Measurements from ENCODE around the gene OPCML.

The OPCML gene

GRCh38 chr11:133198438-133198837 lies 333.9 kb downstream of the OPCML start:
- H3K23ac ChIP-seq (ENCODE audit: low read depth, low read length, poor library complexity), result no peak overlapping the region
- H3K9ac ChIP-seq (ENCODE audit: low read depth, low read length, poor library complexity), result no peak overlapping the region
- peaks cover 0 to 4% of the 10 kb centered on the region in 2 donors for H3K4me1 ChIP-seq (ENCODE audit: control insufficient read depth in 2 of 2, insufficient read depth in 1 of 2, low read depth in 1 of 2, low read length in 2 of 2)
- no peak overlapping the region for H3K4me2 ChIP-seq (ENCODE audit: insufficient read depth, low read length, poor library complexity, severe bottlenecking)
- no peak overlapping the region for H4K8ac ChIP-seq (ENCODE audit: low read depth, low read length)
- H3K27me3 ChIP-seq (ENCODE audit: control insufficient read depth in 3 of 3, insufficient read depth in 3 of 3, low read depth in 1 of 3, low read length in 3 of 3), result no peaks in the 10 kb centered on the region
- H2BK12ac ChIP-seq (ENCODE audit: low read length), result no peak overlapping the region
- no peak overlapping the region for H3K14ac ChIP-seq (ENCODE audit: low read length)
- no peak overlapping the region for H2BK5ac ChIP-seq (ENCODE audit: low read length)
- H3K9me3 ChIP-seq (replicated peaks in 1 of 2; ENCODE audit: control insufficient read depth in 2 of 2, insufficient read depth in 1 of 2, low read depth in 1 of 2, low read length in 2 of 2), result no peaks in the 10 kb centered on the region
- H2BK120ac ChIP-seq (ENCODE audit: low read depth, low read length), result no peak overlapping the region
- H4K91ac ChIP-seq (ENCODE audit: low read depth, low read length, poor library complexity), result no peak overlapping the region
- DNase-seq (ENCODE audit: low spot score), result no peak
- no peaks in the 10 kb centered on the region for H3K79me1 ChIP-seq (ENCODE audit: low read depth, low read length)
- H3K4me3 ChIP-seq (ENCODE audit: low read length in 2 of 2), result peak overlapping the region in 1 of 2 donors; percentile 30
- no peak overlapping the region for H2AK5ac ChIP-seq (ENCODE audit: low read depth, low read length)
- H3K36me3 ChIP-seq (replicated peaks in 1 of 2; ENCODE audit: control insufficient read depth in 2 of 2, insufficient read depth in 2 of 2, low read length in 2 of 2), result no peaks in the 10 kb centered on the region
- WGBS, 2 donors (ENCODE audit: extremely low coverage in 2 of 2, insufficient read length in 2 of 2, insufficient replicate concordance in 1 of 2), result no CpG with 5 or more reads among the region's 5 CpGs
- H2BK15ac ChIP-seq (ENCODE audit: low read length), result no peak overlapping the region
- no peak overlapping the region for H3K4ac ChIP-seq (ENCODE audit: low read length)
- peak overlapping the region; percentile 42 for H2AFZ ChIP-seq (ENCODE audit: low read length)
- H3K18ac ChIP-seq (ENCODE audit: low read length), result no peak overlapping the region
- no peak overlapping the region for H3K27ac ChIP-seq (replicated peaks; ENCODE audit: low read length)

DNA sequence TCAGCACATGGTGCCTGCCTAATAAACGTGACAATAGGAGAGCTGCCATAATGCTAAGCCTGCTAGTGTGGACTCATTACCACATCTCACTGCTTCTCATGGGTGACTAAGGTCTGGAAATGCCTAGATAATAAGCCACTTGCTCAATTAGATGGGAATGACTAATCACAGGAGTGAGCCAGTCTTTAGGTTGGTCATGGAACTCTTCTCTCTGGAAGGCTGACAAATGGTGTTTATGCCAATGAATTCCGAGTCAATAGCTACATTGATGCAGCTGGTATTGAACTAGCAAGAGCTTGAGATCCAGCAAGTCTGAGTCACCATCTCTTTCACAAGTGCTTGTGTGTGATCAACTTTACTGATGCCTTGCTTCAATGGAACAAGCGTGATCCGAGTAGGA lies 334.9 kb downstream of the OPCML start:
- Histone ChIP-seq H3K18ac (ENCODE audit: low read length) (no peak overlapping the region), H3K9me3 (replicated peaks in 1 of 2; ENCODE audit: control insufficient read depth in 2 of 2, insufficient read depth in 1 of 2, low read depth in 1 of 2, low read length in 2 of 2) (no peaks in the 10 kb centered on the region), H4K8ac (ENCODE audit: low read depth, low read length) (no peak overlapping the region), H2BK15ac (ENCODE audit: low read length) (no peak overlapping the region), H2AK5ac (ENCODE audit: low read depth, low read length) (no peak overlapping the region), H2AFZ (ENCODE audit: low read length) (no peak overlapping the region), H3K4ac (ENCODE audit: low read length) (no peak overlapping the region), H3K23ac (ENCODE audit: low read depth, low read length, poor library complexity) (no peak overlapping the region), H3K79me1 (ENCODE audit: low read depth, low read length) (no peaks in the 10 kb centered on the region), H3K4me3 (ENCODE audit: low read length in 2 of 2) (no peak overlapping the region), H2BK120ac (ENCODE audit: low read depth, low read length) (no peak overlapping the region), H3K9ac (ENCODE audit: low read depth, low read length, poor library complexity) (no peak overlapping the region), H3K27me3 (ENCODE audit: control insufficient read depth in 3 of 3, insufficient read depth in 3 of 3, low read depth in 1 of 3, low read length in 3 of 3) (no peaks in the 10 kb centered on the region), H2BK5ac (ENCODE audit: low read length) (no peak overlapping the region), H3K27ac (replicated peaks; ENCODE audit: low read length) (no peak overlapping the region), H3K4me1 (ENCODE audit: control insufficient read depth in 2 of 2, insufficient read depth in 1 of 2, low read depth in 1 of 2, low read length in 2 of 2) (peaks cover 0 to 4% of the 10 kb centered on the region in 2 donors), H3K4me2 (ENCODE audit: insufficient read depth, low read length, poor library complexity, severe bottlenecking) (no peak overlapping the region), H4K91ac (ENCODE audit: low read depth, low read length, poor library complexity) (no peak overlapping the region), H3K14ac (ENCODE audit: low read length) (no peak overlapping the region), H2BK12ac (ENCODE audit: low read length) (no peak overlapping the region), H3K36me3 (replicated peaks in 1 of 2; ENCODE audit: control insufficient read depth in 2 of 2, insufficient read depth in 2 of 2, low read length in 2 of 2) (no peaks in the 10 kb centered on the region)
- WGBS, 2 donors (ENCODE audit: extremely low coverage in 2 of 2, insufficient read length in 2 of 2, insufficient replicate concordance in 1 of 2), result no CpG with 5 or more reads among the region's 4 CpGs
- no peak for DNase-seq (ENCODE audit: low spot score)

DNA sequence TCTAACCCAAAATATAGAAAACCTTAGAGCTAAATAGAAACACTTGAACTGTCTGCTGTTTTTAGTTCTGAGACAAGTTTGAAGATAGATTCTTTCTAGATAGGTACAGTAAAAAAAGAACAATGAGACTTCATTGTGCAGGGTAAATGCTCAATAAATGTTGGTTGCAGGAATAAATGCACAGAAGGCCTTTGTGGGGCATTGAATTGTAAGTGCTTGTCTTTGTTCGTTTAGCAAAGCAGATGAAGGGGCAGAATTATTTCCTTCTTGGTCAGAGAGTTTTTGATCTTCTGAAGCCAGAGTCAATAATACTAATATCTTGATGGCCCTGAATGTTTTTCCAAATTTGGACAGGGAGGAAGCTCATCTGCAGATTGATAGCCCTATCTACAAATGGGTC lies 340.4 kb downstream of the OPCML start:
- Histone ChIP-seq H3K4me3 (ENCODE audit: low read length in 2 of 2) (no peak overlapping the region), H2AFZ (ENCODE audit: low read length) (no peak overlapping the region)

DNA sequence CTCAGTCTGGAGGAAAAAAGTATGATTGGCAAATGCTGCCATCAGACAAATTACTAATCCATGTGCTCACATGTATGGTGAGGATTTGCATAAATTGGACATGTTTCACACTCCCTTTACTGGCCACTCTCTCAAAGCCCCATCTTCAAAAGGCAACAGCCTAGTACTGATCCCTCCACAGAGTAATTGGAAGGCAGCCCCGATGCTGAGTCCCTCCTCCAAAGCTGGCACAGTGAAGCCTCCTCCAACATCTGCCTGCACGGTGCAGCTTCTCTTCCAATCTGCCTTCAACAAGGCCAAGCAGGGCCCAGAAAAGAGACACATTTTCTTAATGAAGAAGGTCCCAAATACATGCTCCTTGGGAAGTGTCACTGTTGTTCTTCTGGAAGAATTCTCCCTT lies 350.6 kb downstream of the OPCML start:
- H3K4me1 ChIP-seq (ENCODE audit: control insufficient read depth in 2 of 2, insufficient read depth in 1 of 2, low read depth in 1 of 2, low read length in 2 of 2), result no peaks in the 10 kb centered on the region
- H3K36me3 ChIP-seq (replicated peaks in 1 of 2; ENCODE audit: control insufficient read depth in 2 of 2, insufficient read depth in 2 of 2, low read length in 2 of 2), result no peaks in the 10 kb centered on the region
- H3K27me3 ChIP-seq (ENCODE audit: control insufficient read depth in 3 of 3, insufficient read depth in 3 of 3, low read depth in 1 of 3, low read length in 3 of 3), result peaks cover 0 to 7% (median 0%) of the 10 kb centered on the region in 3 experiments
- no peak overlapping the region for H2BK15ac ChIP-seq (ENCODE audit: low read length)
- no peak overlapping the region for H3K27ac ChIP-seq (replicated peaks; ENCODE audit: low read length)
- H4K91ac ChIP-seq (ENCODE audit: low read depth, low read length, poor library complexity), result no peak overlapping the region
- H3K4ac ChIP-seq (ENCODE audit: low read length), result no peak overlapping the region
- WGBS, 2 donors (ENCODE audit: extremely low coverage in 2 of 2, insufficient read length in 2 of 2, insufficient replicate concordance in 1 of 2), result no CpG with 5 or more reads among the region's 2 CpGs
- no peak overlapping the region for H3K14ac ChIP-seq (ENCODE audit: low read length)
- H3K79me1 ChIP-seq (ENCODE audit: low read depth, low read length), result no peaks in the 10 kb centered on the region
- H3K4me2 ChIP-seq (ENCODE audit: insufficient read depth, low read length, poor library complexity, severe bottlenecking), result no peak overlapping the region
- peaks cover 0 to 2% of the 10 kb centered on the region in 2 donors for H3K9me3 ChIP-seq (replicated peaks in 1 of 2; ENCODE audit: control insufficient read depth in 2 of 2, insufficient read depth in 1 of 2, low read depth in 1 of 2, low read length in 2 of 2)
- no peak overlapping the region for H3K9ac ChIP-seq (ENCODE audit: low read depth, low read length, poor library complexity)
- no peak overlapping the region for H2BK120ac ChIP-seq (ENCODE audit: low read depth, low read length)
- H3K23ac ChIP-seq (ENCODE audit: low read depth, low read length, poor library complexity), result no peak overlapping the region
- no peak overlapping the region for H4K8ac ChIP-seq (ENCODE audit: low read depth, low read length)
- no peak overlapping the region for H2AFZ ChIP-seq (ENCODE audit: low read length)
- no peak overlapping the region for H2BK5ac ChIP-seq (ENCODE audit: low read length)
- no peak overlapping the region for H2AK5ac ChIP-seq (ENCODE audit: low read depth, low read length)
- no peak overlapping the region for H2BK12ac ChIP-seq (ENCODE audit: low read length)
- no peak for DNase-seq (ENCODE audit: low spot score)
- H3K4me3 ChIP-seq (ENCODE audit: low read length in 2 of 2), result no peak overlapping the region
- no peak overlapping the region for H3K18ac ChIP-seq (ENCODE audit: low read length)

More for the DNA sequence above, 340.4 kb downstream of the OPCML start:
- Histone ChIP-seq H3K23ac (ENCODE audit: low read depth, low read length, poor library complexity) (no peak overlapping the region), H3K27me3 (ENCODE audit: control insufficient read depth in 3 of 3, insufficient read depth in 3 of 3, low read depth in 1 of 3, low read length in 3 of 3) (no peaks in the 10 kb centered on the region), H3K14ac (ENCODE audit: low read length) (no peak overlapping the region), H2BK5ac (ENCODE audit: low read length) (no peak overlapping the region), H3K4me2 (ENCODE audit: insufficient read depth, low read length, poor library complexity, severe bottlenecking) (no peak overlapping the region), H3K18ac (ENCODE audit: low read length) (no peak overlapping the region), H3K4ac (ENCODE audit: low read length) (no peak overlapping the region), H2AK5ac (ENCODE audit: low read depth, low read length) (no peak overlapping the region), H4K91ac (ENCODE audit: low read depth, low read length, poor library complexity) (no peak overlapping the region), H2BK15ac (ENCODE audit: low read length) (no peak overlapping the region), H3K36me3 (replicated peaks in 1 of 2; ENCODE audit: control insufficient read depth in 2 of 2, insufficient read depth in 2 of 2, low read length in 2 of 2) (no peaks in the 10 kb centered on the region), H3K9me3 (replicated peaks in 1 of 2; ENCODE audit: control insufficient read depth in 2 of 2, insufficient read depth in 1 of 2, low read depth in 1 of 2, low read length in 2 of 2) (no peaks in the 10 kb centered on the region), H3K4me1 (ENCODE audit: control insufficient read depth in 2 of 2, insufficient read depth in 1 of 2, low read depth in 1 of 2, low read length in 2 of 2) (peaks cover 0 to 4% of the 10 kb centered on the region in 2 donors), H3K9ac (ENCODE audit: low read depth, low read length, poor library complexity) (no peak overlapping the region), H2BK120ac (ENCODE audit: low read depth, low read length) (no peak overlapping the region), H4K8ac (ENCODE audit: low read depth, low read length) (no peak overlapping the region), H3K27ac (replicated peaks; ENCODE audit: low read length) (no peak overlapping the region), H3K79me1 (ENCODE audit: low read depth, low read length) (no peaks in the 10 kb centered on the region), H2BK12ac (ENCODE audit: low read length) (no peak overlapping the region)
- no CpG with 5 or more reads among the region's 1 CpG for WGBS, 2 donors (ENCODE audit: extremely low coverage in 2 of 2, insufficient read length in 2 of 2, insufficient replicate concordance in 1 of 2)
- no peak for DNase-seq (ENCODE audit: low spot score)
